HG03064 (cell line): Measurements from ENCODE around the gene GRAMD2A.

ENCODE experiments used
- ATAC-seq: cut with Tn5 transposase; IDR thresholded peaks from one replicate; pipeline ENCODE4 v1.9.1; 2021; ENCODE audit warnings: low read depth; ENCODE audit not compliant: unreplicated experiment

GRAMD2A gene

GRCh38 chr15:72140088-72140487 lies 57.5 kb downstream of the GRAMD2A start:
- ATAC-seq = no peak

- no peak for ATAC-seq
These were observed 57.9 kb downstream of the GRAMD2A start for GRCh38 chr15:72139667-72140066.

- ATAC-seq = no peak
These were observed 61.2 kb downstream of the GRAMD2A start for GRCh38 chr15:72136170-72137051.

GRCh38 chr15:72135719-72136118 lies 61.9 kb downstream of the GRAMD2A start:
- no peak for ATAC-seq

- ATAC-seq = no peak
These were observed 64.4 kb downstream of the GRAMD2A start for GRCh38 chr15:72133211-72133610.

- ATAC-seq = no peak
These were observed 65.7 kb downstream of the GRAMD2A start for GRCh38 chr15:72131922-72132321.

- no peak for ATAC-seq
These were observed 67.3 kb downstream of the GRAMD2A start for GRCh38 chr15:72130272-72130671.

- no peak for ATAC-seq
These were observed 69.2 kb downstream of the GRAMD2A start for GRCh38 chr15:72128359-72128758.

- ATAC-seq = no peak
These were observed 69.8 kb downstream of the GRAMD2A start for GRCh38 chr15:72127724-72128322.

- ATAC-seq = no peak
These were observed 73.4 kb downstream of the GRAMD2A start for GRCh38 chr15:72124218-72124617.

- peak; percentile 71 for ATAC-seq
These were observed 79.3 kb downstream of the GRAMD2A start, which contains the start of the genes MYO9A and SENP8 for GRCh38 chr15:72118017-72118978. TSS of gene MYO9A (minus strand) at chr15:72118150. CDS start at chr15:72046563, 71,587 bp downstream. TSS of gene SENP8 (plus strand) at chr15:72118403. CDS start at chr15:72139624, 21,221 bp downstream.

- peak; percentile 58 for ATAC-seq
These were observed 80.0 kb downstream of the GRAMD2A start for GRCh38 chr15:72117486-72118016.

- ATAC-seq = peak; percentile 2
These were observed 80.7 kb downstream of the GRAMD2A start for GRCh38 chr15:72116731-72117485.

GRCh38 chr15:72113347-72114031 lies 84.1 kb downstream of the GRAMD2A start:
- ATAC-seq = no peak

GRCh38 chr15:72112805-72113204 lies 84.8 kb downstream of the GRAMD2A start:
- no peak for ATAC-seq

- ATAC-seq = no peak
These were observed 85.5 kb downstream of the GRAMD2A start for GRCh38 chr15:72112116-72112515.

GRCh38 chr15:72110355-72110754 lies 87.2 kb downstream of the GRAMD2A start:
- ATAC-seq = no peak
